ENCODE results near the gene CCDC88C.

Gene CCDC88C

DNA sequence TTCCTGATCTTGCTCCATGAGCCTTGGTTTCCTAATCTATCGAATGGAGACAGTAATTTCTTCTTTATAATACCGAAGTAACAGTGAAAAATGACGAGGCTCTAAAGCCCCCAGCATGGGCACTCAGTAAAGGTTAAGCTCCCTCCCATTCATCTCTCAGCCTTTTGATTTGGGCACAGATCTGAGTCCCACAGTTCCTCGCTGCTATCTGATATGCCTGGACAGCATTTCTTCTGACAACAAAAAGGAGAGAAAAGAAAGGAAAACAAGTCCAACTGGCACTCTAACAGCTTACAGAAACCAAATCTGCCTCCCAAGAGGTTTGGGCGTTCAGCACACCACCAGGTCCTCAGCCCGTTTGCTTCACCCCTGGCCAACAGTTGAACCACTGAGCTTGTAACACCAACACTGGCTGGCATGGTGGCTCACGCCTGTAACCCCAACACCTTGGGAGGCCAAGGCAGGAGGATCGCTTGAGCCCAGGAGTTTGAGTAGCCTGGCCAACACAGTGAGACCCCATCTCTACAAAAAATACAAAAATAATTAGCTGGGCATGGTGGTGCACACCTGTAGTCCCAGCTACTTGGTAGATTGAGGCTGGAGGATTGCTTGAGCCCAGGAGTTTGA is 19.5 kb downstream of the CCDC88C start:
- DNase-seq = no peak

DNA sequence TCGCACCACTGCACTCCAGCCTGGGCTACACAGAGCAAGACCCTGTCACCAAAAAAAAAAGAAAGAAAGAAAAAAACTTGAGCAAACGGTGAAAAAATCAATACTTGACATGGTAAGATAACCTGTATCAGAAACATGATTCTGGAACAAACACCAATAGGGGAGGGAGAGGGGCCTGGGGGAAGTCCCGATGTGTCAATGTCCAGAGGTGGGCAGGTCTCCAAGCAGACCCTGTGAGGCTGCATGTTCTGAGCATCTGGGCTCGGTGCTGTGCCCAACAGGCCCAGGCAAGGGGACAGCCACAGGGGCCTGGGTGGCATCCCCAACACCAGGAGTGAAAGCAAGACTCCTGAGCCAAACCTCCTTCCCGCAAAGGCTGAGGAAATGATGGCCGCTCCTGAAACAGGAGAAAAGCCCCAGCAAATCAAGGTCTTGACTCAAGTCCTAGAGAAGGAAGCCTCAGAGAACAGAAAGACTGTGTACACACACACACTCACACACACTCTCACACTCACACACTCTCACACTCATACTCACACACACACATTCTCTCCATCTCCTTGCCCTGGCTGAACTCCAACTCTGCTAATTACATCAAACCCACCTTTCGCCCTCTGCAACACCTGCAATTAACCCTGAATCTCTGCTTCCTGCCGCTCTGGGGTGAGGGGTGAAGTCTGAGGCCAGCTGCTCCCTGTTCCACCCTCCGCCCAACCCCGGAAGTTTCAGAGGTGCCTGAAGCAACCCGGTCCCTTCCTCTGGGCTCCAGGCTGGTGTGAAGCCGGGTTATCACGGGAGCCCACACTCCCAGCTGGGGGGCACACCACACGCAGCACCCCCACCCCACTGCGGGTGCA is 20.4 kb downstream of the CCDC88C start:
- DNase-seq = peak; percentile 39 to 42

DNA sequence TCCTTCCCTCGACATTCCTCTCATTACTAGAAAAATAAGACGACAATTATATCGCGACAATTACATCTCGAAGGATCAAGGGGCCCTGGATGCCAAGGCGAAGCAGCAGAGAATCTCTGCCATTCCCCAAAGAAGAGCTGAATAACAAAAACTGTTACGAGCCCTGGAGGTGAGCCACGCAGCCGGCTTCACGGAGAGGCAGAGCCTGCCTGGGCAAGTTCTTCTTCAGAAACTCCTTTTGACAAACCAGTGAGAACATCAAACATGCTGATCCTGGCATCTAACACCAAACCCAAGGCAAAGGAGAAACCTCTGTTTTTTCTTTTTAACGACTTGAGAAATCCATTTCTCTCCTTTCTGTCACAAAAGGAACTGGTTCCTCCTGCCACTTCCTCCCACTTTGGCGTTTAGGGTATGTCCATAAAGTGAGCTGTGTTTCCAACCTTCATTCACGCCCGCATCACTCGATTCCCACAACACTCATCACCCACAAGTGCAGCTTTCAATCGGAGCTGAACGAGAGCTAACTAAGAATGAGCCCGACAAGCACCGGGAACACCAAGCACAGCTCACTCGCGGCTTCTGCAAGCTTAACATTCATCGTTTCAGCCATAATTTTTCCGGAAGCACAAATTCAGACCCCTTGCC is 21.5 kb downstream of the CCDC88C start:
- DNase-seq = peak; percentile 38 to 44

DNA sequence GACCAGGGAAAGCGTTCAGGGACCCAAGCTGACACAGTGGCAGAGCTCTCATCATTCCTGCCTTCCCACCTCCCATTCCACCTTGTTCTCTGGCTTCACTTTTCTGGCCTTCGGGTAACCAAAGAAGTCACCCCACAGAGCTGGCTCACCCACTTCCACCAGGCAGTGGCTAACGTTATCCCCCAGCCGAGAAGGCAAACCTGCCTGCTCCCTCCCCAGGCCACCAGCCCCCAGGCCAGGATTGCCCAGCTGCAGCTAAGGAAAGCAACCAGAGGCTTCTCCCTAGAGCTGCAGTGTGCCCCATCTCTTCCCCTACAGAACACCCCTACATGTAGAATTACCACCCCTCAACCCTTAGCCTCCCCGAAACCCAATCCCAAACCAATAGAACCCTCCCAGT is 22.2 kb downstream of the CCDC88C start:
- no peak for DNase-seq

DNA sequence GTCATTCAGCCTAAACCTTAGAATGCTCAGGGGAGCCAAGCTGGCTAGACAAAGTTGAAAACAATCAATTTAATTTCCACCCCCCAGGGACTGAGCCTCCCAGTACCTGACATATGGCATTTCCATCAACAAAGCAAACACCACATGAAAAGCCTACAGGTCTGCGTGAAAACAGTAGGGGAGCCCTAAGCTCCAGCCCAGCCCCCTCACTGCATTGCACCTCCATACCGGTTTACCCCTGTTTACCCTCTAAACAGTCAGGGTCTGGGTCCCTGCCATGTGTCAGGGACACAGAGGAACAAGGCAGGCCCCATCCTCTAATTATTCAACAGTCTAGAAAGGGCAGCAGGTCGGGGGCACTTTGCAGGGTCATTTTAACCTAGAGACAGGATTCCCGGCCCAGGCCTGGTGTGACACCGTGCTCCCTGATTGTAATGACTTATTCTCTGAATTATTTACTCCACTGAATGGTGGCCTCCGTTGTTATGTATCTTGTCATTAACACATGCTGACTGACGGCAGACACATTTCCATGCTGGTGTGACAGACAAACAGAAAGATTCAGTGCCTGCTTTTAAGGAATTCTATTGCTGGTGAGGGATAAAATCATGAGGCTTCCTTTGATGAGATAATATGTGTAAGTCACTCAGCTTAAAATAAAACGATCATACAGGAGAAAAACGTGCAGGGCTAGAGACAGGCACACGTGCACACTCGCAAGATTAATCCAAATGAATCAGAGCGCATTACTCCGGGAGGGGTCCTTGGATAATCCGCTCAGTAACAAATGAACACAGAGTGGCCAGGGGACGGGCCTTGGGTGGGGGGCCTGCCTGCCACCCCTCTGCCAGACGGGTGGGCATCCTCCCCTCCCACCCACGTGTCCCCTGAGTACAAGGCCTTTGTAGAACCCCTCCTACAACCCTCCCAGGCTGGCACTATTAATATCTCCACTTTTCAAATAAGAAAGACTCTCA is 23.2 kb downstream of the CCDC88C start:
- no peak for DNase-seq

DNA sequence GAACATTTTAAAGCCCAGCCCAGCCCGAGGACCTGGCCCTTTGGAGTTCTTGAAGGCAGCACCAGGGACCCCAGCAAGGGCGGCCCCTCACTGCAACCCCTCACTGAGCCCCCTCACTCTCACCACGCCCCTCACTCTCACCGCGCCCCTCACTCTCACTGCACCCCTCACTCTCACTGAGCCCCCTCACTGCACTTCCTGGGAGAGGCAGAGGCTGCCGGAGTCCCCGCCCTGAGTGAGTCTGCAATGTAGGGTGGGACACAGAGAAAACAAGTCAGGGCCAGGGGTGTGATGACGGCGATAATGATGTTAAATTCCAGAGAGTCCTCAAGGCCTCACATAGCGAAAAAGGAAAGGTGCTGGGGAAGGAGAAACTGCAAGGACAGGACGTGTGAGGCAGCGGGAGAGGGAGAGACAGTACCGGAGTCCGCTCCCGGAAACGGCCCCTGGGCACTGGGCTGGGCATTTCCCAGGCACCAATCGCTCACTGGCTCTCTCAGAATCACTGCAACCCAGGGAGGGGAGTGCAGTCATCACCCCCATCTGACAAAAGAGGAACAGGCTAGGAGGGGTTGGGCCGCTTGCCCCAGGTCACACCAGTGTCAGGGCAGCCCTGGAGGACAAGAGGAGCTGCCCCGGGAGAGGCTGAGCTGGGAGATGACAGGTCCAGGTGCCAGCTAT is 24.9 kb downstream of the CCDC88C start:
- peak in 1 of 2 donors; percentile 70 for DNase-seq

DNA sequence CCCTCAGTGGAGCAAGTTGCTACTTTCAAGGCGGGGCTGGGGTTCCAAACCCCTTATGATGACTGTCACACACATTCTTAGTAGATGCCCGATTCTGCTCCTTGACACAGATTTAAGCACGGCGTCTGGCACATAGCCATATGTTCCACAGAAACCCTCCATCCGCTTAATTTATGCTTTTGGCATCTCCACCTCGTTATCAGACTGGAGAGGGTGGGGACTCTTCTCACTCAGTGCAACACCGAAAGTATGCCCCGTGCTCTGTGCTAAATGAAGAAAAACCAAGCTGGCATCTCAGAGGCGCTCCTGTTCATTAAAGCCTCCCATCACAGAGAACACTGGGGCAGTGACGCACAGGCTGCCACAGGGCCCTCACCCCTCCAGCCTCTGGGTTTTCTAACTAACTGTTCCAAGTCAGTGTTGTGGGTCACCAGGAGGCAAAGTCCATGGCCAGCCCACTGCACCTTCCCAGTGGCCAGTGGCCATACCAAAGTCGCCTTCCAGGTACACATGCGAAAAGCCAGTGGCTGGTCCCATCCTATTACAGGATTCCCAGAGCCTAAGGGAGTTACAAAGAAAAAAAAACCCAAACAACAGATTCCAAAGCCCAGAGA is 27.3 kb downstream of the CCDC88C start:
- DNase-seq = no peak

DNA sequence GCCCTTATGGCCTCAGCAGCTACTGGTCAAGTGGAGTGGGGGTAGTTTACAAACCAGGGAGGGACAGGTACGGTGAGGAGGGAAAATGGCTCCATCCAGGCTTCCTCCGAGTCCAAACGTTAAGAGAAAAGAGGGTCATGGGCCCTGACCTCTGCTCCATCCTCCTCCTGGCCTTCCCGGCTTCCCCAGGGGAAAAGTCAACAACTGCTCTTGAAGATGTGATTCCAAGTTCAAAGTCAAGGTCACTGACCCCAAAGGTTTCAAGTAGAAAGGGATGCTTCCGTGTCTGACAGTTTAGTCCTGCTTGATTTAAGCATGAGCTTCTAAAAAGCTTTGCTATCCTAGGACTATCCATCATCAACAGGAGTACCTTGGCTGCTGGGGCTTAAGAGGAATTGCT is 28.5 kb downstream of the CCDC88C start:
- no peak for DNase-seq

DNA sequence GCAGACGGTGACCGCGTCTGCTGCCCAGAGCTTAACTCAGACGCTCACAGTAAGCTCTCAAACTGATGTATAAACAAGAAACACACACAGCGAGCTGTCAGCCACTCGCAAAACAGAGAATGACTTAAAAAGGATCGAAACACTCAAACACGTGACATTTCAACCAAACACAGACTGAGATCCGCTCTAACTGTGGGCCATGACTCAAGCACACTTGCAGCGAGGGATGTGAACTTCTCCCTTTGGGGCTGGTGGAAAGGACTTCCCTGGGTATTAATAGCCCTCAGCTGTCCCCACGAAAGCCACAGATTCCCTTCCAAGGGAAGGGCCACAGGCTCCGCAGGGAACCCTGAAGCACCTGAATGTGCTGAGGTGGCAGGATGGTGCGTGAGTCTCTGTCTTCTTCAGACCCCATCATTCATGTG is 29.1 kb downstream of the CCDC88C start:
- peak; percentile 91 to 94 for DNase-seq

DNA sequence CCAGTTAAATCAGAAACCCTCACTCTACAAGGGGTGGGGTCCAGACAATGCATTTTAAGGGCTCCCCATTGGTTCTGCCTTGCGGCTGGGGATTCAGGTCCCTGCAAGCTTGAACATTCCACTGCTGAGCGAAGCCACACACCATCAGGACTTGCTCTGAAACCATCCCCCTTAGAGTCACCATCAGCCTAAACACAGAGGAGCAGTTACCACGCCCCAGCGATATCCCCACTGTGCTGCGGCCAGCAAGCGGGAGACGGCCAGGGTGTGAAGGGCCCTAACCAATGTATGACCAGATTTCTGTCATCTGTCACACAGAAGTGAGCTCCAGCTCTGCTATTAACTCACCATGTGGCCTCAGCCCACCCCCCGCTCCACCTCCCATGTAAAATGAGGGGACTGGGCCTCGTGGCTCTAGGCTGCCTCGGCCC is 29.7 kb downstream of the CCDC88C start:
- DNase-seq = no peak

DNA sequence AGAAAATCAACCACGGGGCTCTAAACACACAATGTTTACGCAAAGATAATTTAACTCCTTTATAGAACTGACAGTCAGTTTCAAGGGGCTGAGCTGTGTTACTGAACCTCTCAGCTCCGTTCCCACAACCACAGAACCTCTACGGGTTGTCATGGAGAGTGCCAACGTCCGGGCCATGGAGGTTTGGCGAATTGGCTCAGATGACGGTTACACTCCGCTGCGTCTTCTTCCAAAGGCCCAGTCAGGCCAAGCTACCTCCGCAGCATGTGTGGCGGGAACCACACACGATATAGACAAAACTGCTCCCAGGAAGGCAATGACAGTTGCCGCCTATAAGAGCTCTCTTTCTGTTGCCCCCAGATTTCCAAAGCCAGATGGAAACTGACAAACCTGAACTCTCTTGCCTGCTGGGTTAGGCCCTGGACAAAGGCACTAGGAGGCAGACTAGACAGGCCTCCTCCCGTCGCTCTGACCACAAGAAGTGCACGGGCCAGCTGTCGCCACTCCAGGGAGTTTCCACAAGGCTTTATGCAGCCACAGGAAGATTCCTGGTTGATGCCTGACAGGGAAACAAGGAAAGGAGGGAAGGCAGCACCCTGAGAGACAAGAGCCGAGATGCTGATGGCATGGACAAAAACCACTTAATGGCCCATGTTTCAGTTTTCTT is 30.3 kb downstream of the CCDC88C start:
- no peak for DNase-seq

DNA sequence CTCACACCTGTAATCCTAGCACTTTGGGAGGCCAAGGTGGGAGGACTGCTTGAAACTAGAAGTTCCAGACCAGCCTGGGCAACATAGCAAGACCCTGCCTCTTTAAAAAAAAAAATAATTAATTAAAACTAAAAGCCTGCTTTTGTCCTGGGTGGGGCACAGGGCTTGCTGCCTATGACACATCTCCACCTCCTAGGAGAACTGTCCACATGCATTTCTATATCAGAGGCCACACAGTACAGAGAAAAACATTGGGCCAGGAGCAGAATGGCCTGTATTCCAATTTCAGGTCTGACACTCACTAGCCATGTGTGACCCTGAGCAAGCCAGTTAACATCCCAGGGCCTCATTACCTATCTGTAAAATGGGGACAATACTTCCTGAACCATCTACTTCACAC is 31.9 kb downstream of the CCDC88C start:
- no peak for DNase-seq

DNA sequence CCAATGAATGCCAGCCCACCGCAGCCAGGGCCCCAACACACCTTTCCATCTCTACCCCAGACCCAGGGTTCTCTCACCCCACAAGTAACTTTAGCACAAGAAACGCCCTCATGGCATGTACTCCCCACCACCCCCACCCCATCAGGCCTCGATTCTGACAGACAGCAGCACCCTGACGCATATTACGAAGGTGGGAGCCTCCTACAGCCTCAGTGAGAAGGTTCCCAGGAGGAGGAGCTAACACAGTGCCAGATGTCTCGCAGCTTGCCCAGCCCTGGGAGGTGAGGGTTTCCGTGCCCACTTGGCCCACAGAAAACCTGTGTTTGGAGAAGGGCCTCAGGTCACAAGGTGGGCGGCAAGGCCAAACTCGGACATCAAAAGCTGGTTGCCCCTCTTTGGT is 32.4 kb downstream of the CCDC88C start:
- DNase-seq = no peak

DNA sequence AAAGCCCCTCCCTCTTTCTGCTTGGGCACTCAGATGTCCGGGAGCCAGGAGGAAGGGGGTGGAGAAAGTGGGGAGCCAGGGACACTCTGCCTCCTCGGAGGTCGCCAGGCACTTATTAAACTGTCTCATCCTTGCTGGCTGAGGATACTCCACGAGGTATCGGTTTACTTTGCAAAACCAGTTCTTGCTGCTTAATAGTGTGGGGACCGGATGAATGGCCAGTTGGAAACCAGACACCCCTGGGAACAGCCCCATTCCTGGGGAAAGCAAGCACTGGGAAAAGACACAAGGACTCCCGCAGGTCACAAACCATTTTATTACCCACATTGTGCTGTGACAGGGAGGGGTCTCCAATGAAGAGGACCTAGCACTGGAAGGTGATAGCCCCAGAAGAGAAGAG is 34.2 kb downstream of the CCDC88C start:
- no peak for DNase-seq

DNA sequence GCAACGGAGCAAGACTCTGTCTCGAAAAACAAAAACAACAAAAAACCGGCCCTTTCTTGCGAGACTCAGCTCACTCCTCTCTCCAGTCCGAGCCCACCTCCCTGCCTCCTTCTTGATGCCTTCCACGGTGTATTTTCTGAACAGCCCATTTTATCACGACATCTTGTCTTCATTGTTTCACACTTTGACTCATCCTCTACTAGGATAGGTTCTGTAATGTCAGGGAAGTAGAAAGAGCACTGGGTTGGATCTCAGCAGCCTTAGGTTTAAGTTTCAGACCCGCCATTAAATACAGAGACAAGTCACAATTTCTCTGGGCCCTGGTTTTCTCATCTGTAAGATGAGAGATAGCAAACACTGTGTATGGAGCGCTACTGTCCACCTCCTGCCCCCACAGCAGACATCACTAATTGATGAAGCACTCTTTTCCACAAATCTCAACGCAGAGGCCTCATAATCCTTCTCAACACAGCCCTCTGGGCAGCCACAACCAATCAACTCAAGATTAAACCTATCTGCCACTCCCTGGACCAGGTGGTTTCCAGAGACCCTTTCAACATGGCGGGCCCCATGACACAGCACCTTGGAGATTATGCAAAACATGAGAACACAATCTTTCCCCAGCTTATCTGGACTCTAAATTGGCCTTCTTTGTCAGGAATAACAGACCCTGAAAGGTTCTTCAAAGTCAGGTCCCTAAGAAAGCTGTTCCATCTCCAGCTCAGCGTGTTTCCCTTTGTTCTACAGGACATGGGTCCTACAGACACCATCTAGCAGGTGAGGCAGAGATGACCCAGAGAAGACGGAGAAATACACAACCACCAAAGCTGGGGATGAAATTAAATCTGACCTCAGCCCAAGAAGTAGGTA is 35.6 kb downstream of the CCDC88C start:
- DNase-seq = no peak

DNA sequence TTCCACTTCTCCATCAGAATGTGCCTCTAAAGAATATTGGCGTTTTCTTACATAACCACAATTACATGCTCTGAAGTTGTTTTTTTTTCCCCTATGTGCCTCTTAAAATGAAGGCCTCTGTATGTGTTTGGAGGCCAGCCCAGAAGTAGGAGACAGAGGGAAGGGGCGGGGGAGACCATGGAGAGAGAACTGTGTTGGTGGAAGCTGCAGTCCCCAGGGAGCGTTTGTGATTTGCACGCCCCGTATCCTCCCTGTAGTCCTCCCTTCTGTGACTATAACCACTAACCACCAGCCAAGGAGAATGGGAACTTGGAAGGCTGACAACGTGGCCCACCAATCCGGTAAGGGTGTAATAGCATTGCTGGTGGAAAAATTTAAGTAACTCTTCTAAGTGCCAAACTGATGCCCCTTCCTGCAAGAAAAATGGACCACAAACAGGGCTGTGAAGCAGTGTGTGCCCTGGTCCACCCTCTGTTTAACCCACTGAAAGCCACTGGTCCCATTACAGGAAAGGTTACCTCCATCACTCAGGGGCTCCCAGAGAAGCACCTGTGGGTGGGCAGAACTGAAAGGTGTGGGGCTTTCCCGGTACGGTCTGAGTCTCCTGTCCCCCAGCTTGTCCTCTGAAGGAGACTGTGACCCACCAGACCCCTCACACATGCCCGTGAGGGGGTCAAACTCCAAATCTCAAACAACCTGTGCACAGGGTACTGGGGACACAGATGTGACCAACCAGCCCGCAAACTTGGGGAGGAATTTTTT is 36.8 kb downstream of the CCDC88C start:
- DNase-seq = no peak

DNA sequence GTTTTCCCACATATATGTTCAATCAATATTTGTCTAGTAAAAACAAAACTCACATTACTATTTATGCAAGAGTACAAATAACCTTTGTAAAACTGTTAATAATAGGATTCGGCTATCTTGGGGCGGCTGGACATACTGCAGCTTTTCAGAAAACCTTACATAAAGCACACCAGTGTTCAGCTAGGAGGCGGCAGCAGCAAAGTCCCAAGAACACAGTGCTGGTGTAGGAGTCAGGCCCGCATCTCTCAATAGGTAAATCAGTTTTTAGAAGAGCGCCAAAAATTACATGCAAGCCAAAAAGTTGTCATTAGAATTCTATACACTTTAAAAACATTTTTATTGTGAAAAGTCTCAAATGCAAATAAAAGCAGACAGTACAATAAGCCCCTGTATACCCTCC is 37.5 kb downstream of the CCDC88C start:
- no peak for DNase-seq

DNA sequence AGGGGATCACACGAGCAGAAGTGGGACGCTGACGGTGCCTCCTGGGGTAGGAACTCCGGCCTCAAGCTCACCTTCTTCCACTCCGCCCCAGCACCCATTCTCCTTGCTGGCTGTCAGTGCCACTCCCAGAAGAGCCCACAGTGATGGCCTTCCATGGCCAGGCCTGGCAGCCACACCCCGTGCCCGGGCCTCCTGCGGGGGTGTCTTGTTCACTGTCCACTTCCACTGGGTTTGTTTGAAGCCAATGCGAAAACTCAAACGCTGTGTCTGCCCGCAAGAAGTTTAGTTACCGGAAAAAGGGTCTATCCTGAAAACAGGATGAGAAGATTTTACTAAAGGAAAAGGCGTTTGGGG is 38.1 kb downstream of the CCDC88C start:
- no peak for DNase-seq

DNA sequence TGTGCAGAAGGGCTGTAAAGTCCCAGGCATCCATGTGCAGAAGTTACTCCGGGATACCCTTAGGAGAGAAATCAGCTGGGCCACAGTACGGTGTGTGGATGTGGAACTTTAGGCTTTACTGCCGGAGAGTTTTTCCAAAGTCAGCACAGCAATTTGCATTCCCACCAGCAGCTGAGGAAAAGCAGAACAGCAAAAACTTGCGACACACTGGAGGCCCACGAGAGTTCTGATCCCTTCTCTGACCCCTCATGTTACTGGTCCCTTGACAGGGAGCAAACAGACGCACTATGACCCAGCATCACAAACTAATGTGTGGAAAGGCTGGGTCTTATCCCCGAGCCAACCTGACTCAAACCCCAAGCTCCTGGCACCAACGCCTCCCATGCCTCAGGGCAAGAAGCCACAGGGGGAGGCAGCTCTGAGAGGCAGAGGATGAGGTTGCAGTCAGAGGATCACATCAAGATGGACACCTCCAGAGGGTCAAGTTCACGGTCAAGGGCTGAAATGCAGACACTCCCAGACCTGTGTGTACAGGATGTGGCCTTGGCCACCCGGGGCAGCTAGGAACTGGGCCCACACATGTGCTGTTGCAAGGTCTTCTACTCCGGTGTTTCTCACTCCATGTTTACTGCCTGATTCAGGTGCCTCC is 38.6 kb downstream of the CCDC88C start:
- peak; percentile 68 to 73 for DNase-seq

Measured in inflammatory macrophage (primary cell).